Glutamatergic neuron (in vitro differentiated cells): Measurements from ENCODE around the gene MAG. TPM values are rescaled to one million over a fixed set of nuclear protein-coding genes. Genes with fewer than 3 reads are reported as not detected.

Experiments
- DNase-seq: peaks from one replicate; pipeline ENCODE4 v3.0.0; 2022
- H3K27ac Mint-ChIP-seq: one replicate; pipeline ENCODE4 v1.8.0; 2020; ENCODE audit warnings: mild to moderate bottlenecking, mixed read lengths, inconsistent platforms; ENCODE audit not compliant: unreplicated experiment
- H3K27me3 Mint-ChIP-seq: one replicate; pipeline ENCODE4 v1.8.0; 2020; ENCODE audit warnings: mild to moderate bottlenecking, moderate library complexity, mixed read lengths, inconsistent platforms; ENCODE audit not compliant: unreplicated experiment
- H3K36me3 Mint-ChIP-seq: one replicate; pipeline ENCODE4 v1.8.0; 2020; ENCODE audit warnings: mild to moderate bottlenecking, mixed read lengths, inconsistent platforms; ENCODE audit not compliant: unreplicated experiment
- H3K4me1 Mint-ChIP-seq: one replicate; pipeline ENCODE4 v1.8.0; 2020; ENCODE audit warnings: mild to moderate bottlenecking, low read depth, mixed read lengths, inconsistent platforms; ENCODE audit not compliant: unreplicated experiment
- H3K4me3 Mint-ChIP-seq: one replicate; pipeline ENCODE4 v1.8.0; 2020; ENCODE audit warnings: mild to moderate bottlenecking, mixed read lengths, inconsistent platforms; ENCODE audit not compliant: unreplicated experiment
- H3K9me3 Mint-ChIP-seq: one replicate; pipeline ENCODE4 v1.8.0; 2020; ENCODE audit warnings: mild to moderate bottlenecking, moderate library complexity, mixed read lengths, inconsistent platforms; ENCODE audit not compliant: unreplicated experiment
- total RNA-seq: library from RNA; stranded (reverse); fragmentation: NEBNext Ultra II Directional; extraction: Animal tissue kit (Norgen Biotek cat#: 25700); gene quantifications from one replicate; pipeline ENCODE4 v1.2.1, GENCODE V29; 2021; ENCODE audit not compliant: unreplicated experiment
- TF ChIP-seq, protein P1 (sequence below): fragments of 200-600 bp; sonication (generic); IDR thresholded peaks from one replicate; pipeline ENCODE4 v1.5.0; 2021; ENCODE audit not compliant: partially characterized antibody, unreplicated experiment

The MAG gene
- total RNA-seq, 1 donor from 2014 or later, result not detected

DNA sequence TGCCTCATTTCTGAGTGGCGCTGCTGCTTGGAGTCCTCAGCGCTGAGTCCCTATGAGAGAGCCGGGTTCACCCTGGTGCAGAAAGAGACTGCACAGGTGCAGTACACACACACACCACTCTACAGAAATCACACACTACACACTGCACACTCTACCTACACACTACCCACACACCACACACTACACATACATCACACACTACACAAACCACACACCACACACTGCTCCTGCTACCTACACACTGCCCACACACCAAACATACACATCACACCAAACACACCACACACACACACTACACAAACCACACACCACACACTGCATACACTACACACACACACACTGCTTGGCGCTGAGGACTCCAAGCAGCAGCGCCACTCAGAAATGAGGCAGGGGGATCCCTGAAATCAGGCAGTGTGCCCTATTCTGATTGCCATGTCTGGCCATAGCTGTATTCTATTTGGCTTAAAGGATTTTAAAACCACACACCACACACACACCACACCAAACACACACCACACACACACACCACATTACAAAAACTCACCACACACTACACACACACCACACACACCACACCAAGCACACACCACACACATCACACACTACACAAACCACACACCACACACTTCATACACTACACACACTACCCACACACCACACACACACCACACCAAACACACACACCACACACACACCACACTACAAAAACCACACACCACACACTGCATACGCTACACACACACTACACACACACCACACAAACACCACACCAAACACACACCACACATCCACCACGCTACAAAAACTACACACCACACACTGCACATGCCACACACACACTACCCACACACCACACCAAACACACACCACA, 4.9 kb downstream of the MAG start:
- Mint-ChIP-seq H3K4me1 (peaks cover 7% of the 10 kb centered on the region), H3K27ac (no peak overlapping the region), H3K27me3 (peaks cover 12% of the 10 kb centered on the region), H3K9me3 (peaks cover 6% of the 10 kb centered on the region), H3K36me3 (peaks cover 2% of the 10 kb centered on the region), H3K4me3 (no peak overlapping the region)
- no peak for DNase-seq
- TF ChIP-seq, protein P1, sequence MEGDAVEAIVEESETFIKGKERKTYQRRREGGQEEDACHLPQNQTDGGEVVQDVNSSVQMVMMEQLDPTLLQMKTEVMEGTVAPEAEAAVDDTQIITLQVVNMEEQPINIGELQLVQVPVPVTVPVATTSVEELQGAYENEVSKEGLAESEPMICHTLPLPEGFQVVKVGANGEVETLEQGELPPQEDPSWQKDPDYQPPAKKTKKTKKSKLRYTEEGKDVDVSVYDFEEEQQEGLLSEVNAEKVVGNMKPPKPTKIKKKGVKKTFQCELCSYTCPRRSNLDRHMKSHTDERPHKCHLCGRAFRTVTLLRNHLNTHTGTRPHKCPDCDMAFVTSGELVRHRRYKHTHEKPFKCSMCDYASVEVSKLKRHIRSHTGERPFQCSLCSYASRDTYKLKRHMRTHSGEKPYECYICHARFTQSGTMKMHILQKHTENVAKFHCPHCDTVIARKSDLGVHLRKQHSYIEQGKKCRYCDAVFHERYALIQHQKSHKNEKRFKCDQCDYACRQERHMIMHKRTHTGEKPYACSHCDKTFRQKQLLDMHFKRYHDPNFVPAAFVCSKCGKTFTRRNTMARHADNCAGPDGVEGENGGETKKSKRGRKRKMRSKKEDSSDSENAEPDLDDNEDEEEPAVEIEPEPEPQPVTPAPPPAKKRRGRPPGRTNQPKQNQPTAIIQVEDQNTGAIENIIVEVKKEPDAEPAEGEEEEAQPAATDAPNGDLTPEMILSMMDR, result no peak

DNA sequence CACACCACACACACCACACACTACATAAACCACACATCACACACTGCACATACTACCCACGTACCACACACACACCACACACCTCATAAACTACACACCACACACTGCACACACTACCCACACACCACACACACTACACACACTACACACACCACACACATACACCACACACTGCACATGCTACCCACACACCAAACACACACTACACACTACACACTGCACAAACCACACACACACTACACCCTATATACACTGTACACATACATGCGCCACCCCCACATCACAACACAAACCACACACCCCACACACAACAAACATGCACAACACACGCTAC, 5.5 kb downstream of the MAG start:
- Mint-ChIP-seq H3K4me3 (no peak overlapping the region), H3K27ac (no peak overlapping the region), H3K36me3 (peaks cover 4% of the 10 kb centered on the region), H3K27me3 (peaks cover 8% of the 10 kb centered on the region), H3K4me1 (peaks cover 7% of the 10 kb centered on the region), H3K9me3 (peaks cover 6% of the 10 kb centered on the region)
- TF ChIP-seq, protein P1, result no peak
- DNase-seq, result no peak

DNA sequence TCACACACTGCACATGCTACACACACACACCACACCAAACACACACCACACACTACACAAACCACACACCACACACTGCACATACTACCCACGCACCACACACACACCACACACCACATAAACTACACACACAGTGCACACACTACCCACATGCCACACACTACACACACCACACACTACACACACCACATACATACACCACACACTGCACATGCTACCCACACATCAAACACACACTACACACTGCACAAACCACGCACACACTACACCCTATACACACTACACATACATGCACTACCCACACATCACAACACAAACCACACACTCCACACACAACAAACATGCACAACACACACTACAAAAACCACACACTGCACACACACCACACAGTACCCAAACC, 6.0 kb downstream of the MAG start:
- Mint-ChIP-seq H3K36me3 (peaks cover 4% of the 10 kb centered on the region), H3K4me3 (no peak overlapping the region), H3K9me3 (peaks cover 6% of the 10 kb centered on the region), H3K4me1 (peaks cover 6% of the 10 kb centered on the region), H3K27ac (no peak overlapping the region), H3K27me3 (peaks cover 6% of the 10 kb centered on the region)
- TF ChIP-seq, protein P1, result no peak
- no peak for DNase-seq

DNA sequence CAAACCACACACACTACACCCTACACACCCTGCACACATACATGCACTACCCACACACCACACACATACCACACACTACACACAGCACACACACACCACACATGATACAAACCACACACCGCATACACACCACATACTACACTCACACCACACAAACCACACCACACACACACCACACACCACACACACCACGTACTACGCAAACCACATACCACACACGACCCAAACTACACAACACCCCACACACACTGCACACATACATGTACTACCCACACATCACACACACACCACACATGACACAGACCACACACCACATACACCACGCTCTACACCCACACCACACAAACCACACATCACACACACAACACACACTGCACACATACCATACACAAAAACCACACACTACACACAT, 6.6 kb downstream of the MAG start:
- TF ChIP-seq, protein P1, result no peak
- Mint-ChIP-seq H3K9me3 (peaks cover 6% of the 10 kb centered on the region), H3K4me3 (no peak overlapping the region), H3K27ac (no peak overlapping the region), H3K4me1 (no peaks in the 10 kb centered on the region), H3K27me3 (peaks cover 6% of the 10 kb centered on the region), H3K36me3 (peaks cover 4% of the 10 kb centered on the region)
- DNase-seq, result no peak

DNA sequence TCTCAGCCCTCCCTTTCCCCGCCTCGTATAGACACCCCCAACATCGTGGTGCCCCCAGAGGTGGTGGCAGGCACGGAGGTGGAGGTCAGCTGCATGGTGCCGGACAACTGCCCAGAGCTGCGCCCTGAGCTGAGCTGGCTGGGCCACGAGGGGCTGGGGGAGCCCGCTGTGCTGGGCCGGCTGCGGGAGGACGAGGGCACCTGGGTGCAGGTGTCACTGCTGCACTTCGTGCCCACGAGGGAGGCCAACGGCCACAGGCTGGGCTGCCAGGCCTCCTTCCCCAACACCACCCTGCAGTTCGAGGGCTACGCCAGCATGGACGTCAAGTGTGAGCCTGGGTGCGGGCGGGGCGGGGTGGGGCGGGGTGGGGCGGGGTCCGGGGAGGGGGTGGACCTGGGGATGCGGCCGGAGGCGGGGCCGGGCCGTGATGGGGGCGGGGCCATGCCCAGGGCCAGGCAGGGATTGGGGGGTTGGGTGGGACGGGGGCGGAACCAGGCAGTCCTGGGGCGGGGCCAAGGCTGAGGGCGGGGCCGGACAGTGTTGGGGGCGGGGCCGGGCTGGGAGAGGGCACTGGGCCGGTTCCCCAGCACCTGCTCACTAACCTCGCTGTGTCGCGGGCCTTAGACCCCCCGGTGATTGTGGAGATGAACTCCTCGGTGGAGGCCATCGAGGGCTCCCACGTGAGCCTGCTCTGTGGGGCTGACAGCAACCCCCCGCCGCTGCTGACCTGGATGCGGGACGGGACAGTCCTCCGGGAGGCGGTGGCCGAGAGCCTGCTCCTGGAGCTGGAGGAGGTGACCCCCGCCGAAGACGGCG, 7.8 kb downstream of the MAG start:
- H3K27me3 Mint-ChIP-seq, result peaks cover 2% of the 10 kb centered on the region
- TF ChIP-seq, protein P1, result no peak
- H3K9me3 Mint-ChIP-seq, result peaks cover 4% of the 10 kb centered on the region
- no peak overlapping the region for H3K4me3 Mint-ChIP-seq
- no peaks in the 10 kb centered on the region for H3K4me1 Mint-ChIP-seq
- H3K36me3 Mint-ChIP-seq, result peaks cover 4% of the 10 kb centered on the region
- DNase-seq, result no peak
- H3K27ac Mint-ChIP-seq, result no peak overlapping the region
